ENCODE results near the gene KLB. TPM values are rescaled to one million over a fixed set of nuclear protein-coding genes. Genes with fewer than 3 reads are reported as not detected.

KLB gene
- total RNA-seq, 1 experiment from 2014 or later: 0.09 TPM

DNA sequence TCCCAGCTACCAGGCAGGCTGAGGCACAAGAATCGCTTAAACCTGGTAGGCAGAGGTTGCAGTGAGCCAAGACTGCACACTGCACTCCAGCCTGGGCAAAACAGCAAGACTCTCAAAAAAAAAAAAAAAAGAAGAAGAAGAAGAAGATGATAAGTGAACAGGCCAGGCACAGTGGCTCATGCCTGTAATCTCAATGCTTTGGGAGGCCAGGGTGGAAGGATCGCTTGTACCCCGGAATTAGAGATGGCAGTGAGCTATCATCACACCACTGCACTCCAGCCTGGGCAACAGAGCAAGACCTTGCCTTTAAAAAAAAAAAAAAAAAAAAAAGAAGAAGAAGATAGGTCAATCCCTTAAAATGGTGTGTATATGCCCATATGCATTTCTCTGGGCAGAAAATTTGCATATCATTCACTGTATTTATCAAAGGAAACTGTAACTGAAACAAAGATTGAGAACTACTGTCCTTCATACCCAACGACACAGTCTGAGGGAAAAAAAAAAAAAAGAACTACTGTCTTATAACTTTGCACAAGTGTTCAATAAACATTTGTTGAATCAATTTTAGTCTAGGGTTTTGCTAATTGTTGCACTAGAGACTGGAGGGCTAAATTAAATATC is 42.8 kb upstream of the KLB start:
- Mint-ChIP-seq H3K4me1 (ENCODE audit: low read depth, unreplicated experiment) (peaks cover 16% of the 10 kb centered on the region), H3K9me3 (ENCODE audit: low read depth, unreplicated experiment) (no peaks in the 10 kb centered on the region), H3K36me3 (ENCODE audit: insufficient read depth, unreplicated experiment) (peaks cover 25% of the 10 kb centered on the region), H3K27me3 (ENCODE audit: unreplicated experiment) (no peaks in the 10 kb centered on the region), H3K27ac (ENCODE audit: unreplicated experiment) (no peak overlapping the region), H3K4me3 (ENCODE audit: low read depth, unreplicated experiment) (no peak overlapping the region)
- CTCF ChIA-PET: interaction anchor here (0.6 to 0.7 kb wide), 2 partner anchors 60 to 367 kb away, joined by 3 to 4 read pairs; no protein-coding TSS in a partner anchor
- intact Hi-C loops (cut with micrococcal nuclease; ENCODE audit: unreplicated experiment): no loop called here
- TF ChIP-seq, protein P1, sequence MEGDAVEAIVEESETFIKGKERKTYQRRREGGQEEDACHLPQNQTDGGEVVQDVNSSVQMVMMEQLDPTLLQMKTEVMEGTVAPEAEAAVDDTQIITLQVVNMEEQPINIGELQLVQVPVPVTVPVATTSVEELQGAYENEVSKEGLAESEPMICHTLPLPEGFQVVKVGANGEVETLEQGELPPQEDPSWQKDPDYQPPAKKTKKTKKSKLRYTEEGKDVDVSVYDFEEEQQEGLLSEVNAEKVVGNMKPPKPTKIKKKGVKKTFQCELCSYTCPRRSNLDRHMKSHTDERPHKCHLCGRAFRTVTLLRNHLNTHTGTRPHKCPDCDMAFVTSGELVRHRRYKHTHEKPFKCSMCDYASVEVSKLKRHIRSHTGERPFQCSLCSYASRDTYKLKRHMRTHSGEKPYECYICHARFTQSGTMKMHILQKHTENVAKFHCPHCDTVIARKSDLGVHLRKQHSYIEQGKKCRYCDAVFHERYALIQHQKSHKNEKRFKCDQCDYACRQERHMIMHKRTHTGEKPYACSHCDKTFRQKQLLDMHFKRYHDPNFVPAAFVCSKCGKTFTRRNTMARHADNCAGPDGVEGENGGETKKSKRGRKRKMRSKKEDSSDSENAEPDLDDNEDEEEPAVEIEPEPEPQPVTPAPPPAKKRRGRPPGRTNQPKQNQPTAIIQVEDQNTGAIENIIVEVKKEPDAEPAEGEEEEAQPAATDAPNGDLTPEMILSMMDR (IDR thresholded peaks at IDR 0.05; ENCODE audit: unreplicated experiment): no peak
- DNase-seq: no peak
- no TSS peak for BruUV-seq (replicated peaks)

DNA sequence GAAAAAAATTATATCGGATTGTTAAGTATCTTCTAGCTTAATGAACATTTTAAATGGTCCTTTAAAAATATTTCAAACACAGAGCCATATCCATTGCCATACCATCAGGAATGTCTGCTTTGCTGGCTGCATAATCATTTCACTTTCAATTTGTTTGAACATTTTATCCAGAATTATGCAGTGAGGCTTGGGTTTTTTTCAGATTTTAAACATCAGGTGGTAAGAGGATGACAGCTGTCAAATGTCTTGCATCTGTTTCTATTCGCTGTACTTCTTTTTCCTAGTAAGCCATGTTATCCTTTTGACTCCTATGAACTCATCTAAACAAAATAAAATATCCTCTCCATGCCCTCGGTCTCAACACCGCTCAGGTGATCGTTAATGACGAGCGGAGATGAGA is 41.4 kb upstream of the KLB start:
- peaks cover 11% of the 10 kb centered on the region for H3K4me1 Mint-ChIP-seq (ENCODE audit: low read depth, unreplicated experiment)
- TF ChIP-seq, protein P1 (IDR thresholded peaks at IDR 0.05; ENCODE audit: unreplicated experiment): no peak
- H3K27me3 Mint-ChIP-seq (ENCODE audit: unreplicated experiment): no peaks in the 10 kb centered on the region
- peak overlapping the region; percentile 85 for H3K27ac Mint-ChIP-seq (ENCODE audit: unreplicated experiment)
- no peaks in the 10 kb centered on the region for H3K9me3 Mint-ChIP-seq (ENCODE audit: low read depth, unreplicated experiment)
- intact Hi-C loops (cut with micrococcal nuclease; ENCODE audit: unreplicated experiment): no loop called here
- no peak for DNase-seq
- H3K36me3 Mint-ChIP-seq (ENCODE audit: insufficient read depth, unreplicated experiment): peaks cover 21% of the 10 kb centered on the region
- BruUV-seq (replicated peaks): no TSS peak
- peak overlapping the region; percentile 87 for H3K4me3 Mint-ChIP-seq (ENCODE audit: low read depth, unreplicated experiment)
- CTCF ChIA-PET: interaction anchor here (0.6 kb wide), 1 partner anchor 149 kb away, joined by 3 read pairs; no protein-coding TSS in a partner anchor

DNA sequence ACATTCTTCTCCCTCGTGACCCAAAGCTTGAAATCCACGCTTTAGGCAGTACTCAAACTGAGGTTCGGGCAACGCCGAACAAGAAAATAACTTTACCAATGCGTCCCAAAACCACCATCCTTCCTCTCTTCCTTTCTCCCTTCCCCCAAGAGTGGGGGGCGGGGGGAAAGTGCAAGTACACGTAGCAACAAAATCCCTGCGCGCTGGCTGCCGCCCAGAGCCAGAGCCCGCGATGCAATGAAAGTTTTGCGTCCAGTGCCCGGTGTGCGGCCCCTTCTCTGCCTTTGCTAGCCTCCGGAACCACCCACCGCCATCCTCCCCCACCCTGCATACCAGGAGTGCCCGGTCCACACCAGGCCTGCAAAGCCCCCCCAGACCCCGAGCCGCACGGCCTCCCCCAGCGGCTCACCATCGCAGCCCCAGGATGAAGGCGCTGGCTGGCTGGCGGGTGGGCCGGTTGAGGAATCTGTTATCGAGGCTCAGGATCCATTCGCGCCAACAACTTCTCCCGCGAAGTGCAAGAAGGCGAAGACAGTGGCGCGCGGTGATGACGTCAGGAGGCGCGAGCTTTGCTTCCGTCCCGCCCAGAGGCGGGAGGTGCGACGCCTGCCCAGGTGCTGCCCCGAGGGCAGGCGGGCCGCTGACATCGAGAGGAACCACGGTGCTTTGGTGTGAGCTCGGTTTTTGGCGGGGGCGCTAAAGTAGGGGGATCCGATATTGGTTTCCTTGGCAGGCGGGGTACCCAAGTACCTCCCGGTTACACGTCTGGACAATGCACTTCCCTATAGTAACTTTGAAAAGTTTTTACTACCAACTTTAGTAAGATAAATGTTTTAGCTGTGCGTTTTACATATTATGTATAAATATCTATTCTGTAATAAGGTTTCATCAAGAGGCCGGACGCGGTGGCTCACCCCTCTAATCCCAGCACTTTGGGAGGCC is 40.6 kb upstream of the KLB start, which contains the start of gene RFC1:
TSS of gene RFC1 (minus strand) at position 533 of the 942 bp plus-strand sequence. CDS start at position 412, 121 bp downstream.
- no peaks in the 10 kb centered on the region for H3K9me3 Mint-ChIP-seq (ENCODE audit: low read depth, unreplicated experiment)
- CTCF ChIA-PET: interaction anchor here (1.0 kb wide), 1 partner anchor 11 kb away, joined by 3 read pairs; no protein-coding TSS in a partner anchor
- H3K36me3 Mint-ChIP-seq (ENCODE audit: insufficient read depth, unreplicated experiment): peaks cover 21% of the 10 kb centered on the region
- DNase-seq: peak; percentile 89
- H3K4me3 Mint-ChIP-seq (ENCODE audit: low read depth, unreplicated experiment): peak within 1 kb of the TSS; percentile 87
- peaks cover 11% of the 10 kb centered on the region for H3K4me1 Mint-ChIP-seq (ENCODE audit: low read depth, unreplicated experiment)
- TF ChIP-seq, protein P1 (IDR thresholded peaks at IDR 0.05; ENCODE audit: unreplicated experiment): no peak
- BruUV-seq (replicated peaks): TSS peak; percentile 73
- peak within 1 kb of the TSS; percentile 85 for H3K27ac Mint-ChIP-seq (ENCODE audit: unreplicated experiment)
- intact Hi-C loops (cut with micrococcal nuclease; ENCODE audit: unreplicated experiment): no loop called here
- H3K27me3 Mint-ChIP-seq (ENCODE audit: unreplicated experiment): no peaks in the 10 kb centered on the region

DNA sequence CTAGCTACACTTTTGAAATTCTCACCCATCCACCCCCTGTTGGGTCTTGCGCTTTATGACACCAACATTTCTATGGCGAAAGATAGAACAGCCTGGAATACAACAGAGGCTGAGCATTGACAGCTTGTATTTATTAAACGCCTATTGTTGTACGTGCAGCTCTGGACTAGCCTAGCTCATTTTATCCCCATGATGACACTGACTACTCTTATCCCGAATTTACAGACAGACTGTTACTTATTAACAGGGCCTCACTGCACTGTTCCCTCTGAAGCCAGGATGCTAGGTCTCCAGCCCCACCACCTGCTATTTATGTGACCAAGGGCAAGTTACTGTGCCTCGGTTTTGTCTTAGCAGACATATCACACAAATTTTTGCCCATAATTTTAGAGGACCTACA is 39.6 kb upstream of the KLB start:
- TF ChIP-seq, protein P1 (IDR thresholded peaks at IDR 0.05; ENCODE audit: unreplicated experiment): no peak
- Mint-ChIP-seq H3K27me3 (ENCODE audit: unreplicated experiment) (no peaks in the 10 kb centered on the region), H3K27ac (ENCODE audit: unreplicated experiment) (no peak overlapping the region), H3K36me3 (ENCODE audit: insufficient read depth, unreplicated experiment) (peaks cover 21% of the 10 kb centered on the region), H3K4me1 (ENCODE audit: low read depth, unreplicated experiment) (peaks cover 7% of the 10 kb centered on the region), H3K4me3 (ENCODE audit: low read depth, unreplicated experiment) (no peak overlapping the region), H3K9me3 (ENCODE audit: low read depth, unreplicated experiment) (no peaks in the 10 kb centered on the region)
- intact Hi-C loops (cut with micrococcal nuclease; ENCODE audit: unreplicated experiment): no loop called here
- BruUV-seq (replicated peaks): no TSS peak
- CTCF ChIA-PET: interaction anchor here (0.6 kb wide), 1 partner anchor 14 kb away, joined by 3 read pairs; no protein-coding TSS in a partner anchor
- DNase-seq: no peak
